Smooth muscle cell (in vitro differentiated cells): Measurements from ENCODE around the gene SLC50A1. TPM values are rescaled to one million over a fixed set of nuclear protein-coding genes. Genes with fewer than 3 reads are reported as not detected.

Experiments
- DNase-seq: peaks from one replicate; lab custom pipeline; 2025; ENCODE audit not compliant: unreplicated experiment; lab: John Stamatoyannopoulos, UW
- H2AFZ ChIP-seq: fragments of 200-600 bp; sonication (generic); 2 replicates; pipeline ENCODE4 v1.6.0; 2016; ENCODE audit warnings: antibody characterized with exemption, low read depth, mild to moderate bottlenecking
- H3F3A ChIP-seq: fragments of 200-600 bp; sonication (generic); 2 replicates; pipeline ENCODE4 v1.6.0; 2017; ENCODE audit warnings: antibody characterized with exemption, low read depth
- H3K27ac ChIP-seq: fragments of 200-600 bp; sonication (generic); 2 replicates; pipeline ENCODE4 v1.5.1; 2016; ENCODE audit warnings: low read depth, mild to moderate bottlenecking
- H3K27me3 ChIP-seq: fragments of 200-600 bp; sonication (generic); 2 replicates; pipeline ENCODE4 v1.6.1; 2016; ENCODE audit warnings: low read depth, mild to moderate bottlenecking
- H3K36me3 ChIP-seq: fragments of 200-600 bp; sonication (generic); 2 replicates; pipeline ENCODE4 v1.5.1; 2016; ENCODE audit warnings: low read depth
- H3K4me1 ChIP-seq: fragments of 200-600 bp; sonication (generic); 2 replicates; pipeline ENCODE4 v1.5.1; 2016; ENCODE audit warnings: low read depth
- H3K4me2 ChIP-seq: fragments of 200-600 bp; sonication (generic); 2 replicates; pipeline ENCODE4 v1.6.0; 2016; ENCODE audit warnings: mild to moderate bottlenecking
- H3K4me3 ChIP-seq: fragments of 200-600 bp; sonication (generic); 2 replicates; pipeline ENCODE4 v1.5.1; 2016; ENCODE audit warnings: mild to moderate bottlenecking
- H3K79me2 ChIP-seq: fragments of 200-600 bp; sonication (generic); 2 replicates; pipeline ENCODE4 v1.6.0; 2016; ENCODE audit warnings: low read depth, mild to moderate bottlenecking
- H3K9ac ChIP-seq: fragments of 200-600 bp; sonication (generic); 2 replicates; pipeline ENCODE4 v1.6.0; 2016; ENCODE audit warnings: low read depth
- H3K9me3 ChIP-seq: fragments of 200-600 bp; sonication (generic); replicated peaks from 2 replicates; pipeline ENCODE4 v1.5.1; 2016; ENCODE audit warnings: low read depth
- H4K20me1 ChIP-seq: fragments of 200-600 bp; sonication (generic); 2 replicates; pipeline ENCODE4 v1.6.0; 2016; ENCODE audit warnings: low read depth
- CTCF ChIP-seq: fragments of 200-600 bp; sonication (generic); IDR thresholded peaks from 2 replicates; pipeline ENCODE4 v1.5.1; 2017; ENCODE audit warnings: borderline replicate concordance, mild to moderate bottlenecking, antibody characterized with exemption; ENCODE audit not compliant: insufficient read depth, poor library complexity, severe bottlenecking
- WGBS: methylation state at CpG from one replicate; pipeline ENCODE4 v1.1.7; 2016; ENCODE audit warnings: low lambda C conversion rate; 5-methylcytosine and 5-hydroxymethylcytosine counted together
- polyA plus RNA-seq: library from polyadenylated mRNA; unstranded; fragments of >200 nt; fragmentation: Nextera tagmentation; extraction: Ambion mirVana; gene quantifications from 2 replicates; pipeline ENCODE4 v1.2.1, GENCODE V29; 2016
- total RNA-seq: library from RNA; depleted of rRNA; stranded (reverse); fragments of >200 nt; gene quantifications from 2 replicates; pipeline ENCODE4 v1.2.3, GENCODE V29; 2014

Gene SLC50A1
- total and polyA plus RNA-seq, 2 experiments from 2014 or later, result 44.7 to 98.0 TPM

DNA sequence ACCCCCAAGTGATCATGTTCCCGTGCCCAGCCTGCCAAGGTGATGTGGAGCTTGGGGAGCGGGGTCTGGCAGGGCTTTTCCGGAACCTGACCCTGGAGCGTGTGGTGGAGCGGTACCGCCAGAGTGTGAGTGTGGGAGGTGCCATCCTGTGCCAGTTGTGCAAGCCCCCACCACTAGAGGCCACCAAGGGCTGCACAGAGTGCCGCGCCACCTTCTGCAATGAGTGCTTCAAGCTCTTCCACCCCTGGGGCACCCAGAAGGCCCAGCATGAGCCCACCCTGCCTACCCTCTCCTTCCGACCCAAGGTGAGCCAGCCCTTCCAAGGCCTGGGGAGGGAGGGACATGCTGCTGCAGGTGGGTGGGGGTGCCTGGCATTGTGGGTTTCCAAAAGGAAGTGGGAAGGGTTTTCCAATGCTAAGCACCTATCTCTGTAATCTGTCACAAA lies 40.3 kb downstream of the SLC50A1 start:
- Histone ChIP-seq H3K79me2 (peaks cover 14% of the 10 kb centered on the region), H3K27me3 (no peaks in the 10 kb centered on the region), H2AFZ (no peak overlapping the region), H3K4me2 (no peak overlapping the region), H3F3A (no peaks in the 10 kb centered on the region), H3K36me3 (no peaks in the 10 kb centered on the region), H3K9ac (no peak overlapping the region), H3K27ac (no peak overlapping the region), H3K4me3 (no peak overlapping the region), H3K4me1 (peaks cover 5% of the 10 kb centered on the region), H4K20me1 (no peaks in the 10 kb centered on the region), H3K9me3 (no peaks in the 10 kb centered on the region)
- TF ChIP-seq CTCF, result no peak
- WGBS, result 91% methylated on average over 7 of the region's 9 CpGs
- DNase-seq, result no peak

DNA sequence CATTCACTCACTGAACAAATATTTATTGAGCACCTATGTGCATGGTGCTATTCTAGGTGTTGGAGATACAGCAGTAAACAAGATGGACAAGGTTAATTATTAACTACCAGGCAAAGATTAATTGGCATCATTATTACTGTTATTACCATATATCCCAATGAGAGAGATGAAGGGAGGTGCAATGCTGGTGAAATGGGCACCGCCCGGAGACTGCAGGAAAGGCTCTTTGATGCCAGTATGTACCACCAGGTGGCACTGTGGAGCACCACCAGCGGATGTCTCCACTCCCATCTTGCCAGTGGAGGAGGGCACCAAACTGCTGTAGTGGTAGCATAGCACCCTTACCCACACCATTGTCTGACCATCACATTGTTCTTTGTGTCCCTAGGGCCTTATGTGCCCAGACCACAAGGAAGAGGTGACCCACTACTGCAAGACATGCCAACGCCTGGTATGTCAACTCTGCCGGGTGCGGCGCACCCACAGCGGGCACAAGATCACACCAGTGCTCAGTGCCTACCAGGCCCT lies 41.0 kb downstream of the SLC50A1 start:
- H3K36me3 ChIP-seq, result no peaks in the 10 kb centered on the region
- no peaks in the 10 kb centered on the region for H3F3A ChIP-seq
- H3K9me3 ChIP-seq, result no peaks in the 10 kb centered on the region
- WGBS, result 70% methylated on average over 8 of the region's 8 CpGs
- H3K4me1 ChIP-seq, result peaks cover 5% of the 10 kb centered on the region
- H3K27ac ChIP-seq, result no peak overlapping the region
- H4K20me1 ChIP-seq, result no peaks in the 10 kb centered on the region
- peak; percentile 78 for TF ChIP-seq CTCF
- H3K4me3 ChIP-seq, result no peak overlapping the region
- DNase-seq, result peak; percentile 26
- H3K27me3 ChIP-seq, result no peaks in the 10 kb centered on the region
- no peak overlapping the region for H3K4me2 ChIP-seq
- no peak overlapping the region for H3K9ac ChIP-seq
- peaks cover 8% of the 10 kb centered on the region for H3K79me2 ChIP-seq
- no peak overlapping the region for H2AFZ ChIP-seq

- H3K36me3 ChIP-seq, result no peaks in the 10 kb centered on the region
- WGBS, result 87% methylated on average over 11 of the region's 11 CpGs
- DNase-seq, result no peak
- peaks cover 1% of the 10 kb centered on the region for H3K79me2 ChIP-seq
- no peak overlapping the region for H3K4me3 ChIP-seq
- no peaks in the 10 kb centered on the region for H3K27me3 ChIP-seq
- H4K20me1 ChIP-seq, result no peaks in the 10 kb centered on the region
- H3K27ac ChIP-seq, result no peak overlapping the region
- H3F3A ChIP-seq, result no peaks in the 10 kb centered on the region
- H2AFZ ChIP-seq, result no peak overlapping the region
- no peaks in the 10 kb centered on the region for H3K9me3 ChIP-seq
- peaks cover under 1% of the 10 kb centered on the region for H3K4me1 ChIP-seq
- H3K9ac ChIP-seq, result no peak overlapping the region
- H3K4me2 ChIP-seq, result no peak overlapping the region
- no peak for TF ChIP-seq CTCF
Measured at GRCh38 chr1:155177192-155177917, 41.7 kb downstream of the SLC50A1 start.

DNA sequence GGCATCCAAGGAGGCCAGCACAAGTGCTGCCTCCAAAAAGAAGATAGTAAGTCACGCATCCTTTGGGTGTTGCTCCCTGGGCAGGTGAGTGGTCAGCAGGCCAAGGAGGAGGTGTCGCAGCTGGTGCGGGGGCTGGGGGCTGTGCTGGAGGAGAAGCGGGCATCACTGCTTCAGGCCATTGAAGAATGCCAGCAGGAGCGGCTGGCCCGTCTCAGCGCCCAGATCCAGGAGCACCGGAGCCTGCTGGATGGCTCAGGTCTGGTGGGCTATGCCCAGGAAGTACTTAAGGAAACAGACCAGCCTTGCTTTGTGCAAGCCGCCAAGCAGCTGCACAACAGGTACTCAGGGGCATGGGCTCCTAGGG lies 42.2 kb downstream of the SLC50A1 start:
- no peaks in the 10 kb centered on the region for H3K4me1 ChIP-seq
- no peaks in the 10 kb centered on the region for H3K36me3 ChIP-seq
- H2AFZ ChIP-seq, result no peak overlapping the region
- no peak overlapping the region for H3K27ac ChIP-seq
- no peaks in the 10 kb centered on the region for H3K27me3 ChIP-seq
- H3F3A ChIP-seq, result no peaks in the 10 kb centered on the region
- WGBS, result 98% methylated on average over 9 of the region's 9 CpGs
- H4K20me1 ChIP-seq, result no peaks in the 10 kb centered on the region
- no peak overlapping the region for H3K4me2 ChIP-seq
- DNase-seq, result no peak
- H3K9ac ChIP-seq, result no peak overlapping the region
- no peak for TF ChIP-seq CTCF
- H3K79me2 ChIP-seq, result no peaks in the 10 kb centered on the region
- H3K4me3 ChIP-seq, result no peak overlapping the region
- H3K9me3 ChIP-seq, result no peaks in the 10 kb centered on the region
